Measurements from ENCODE around the gene DCBLD1. TPM values are rescaled to one million over a fixed set of nuclear protein-coding genes. Genes with fewer than 3 reads are reported as not detected.

DCBLD1 gene
- total and polyA plus RNA-seq, 9 of the 15 experiments (the other 6 are each of a cell fraction or from before 2014, with no cell fraction given), result 0.80 to 8.5 (median 6.8) TPM

- no peak for TF ChIP-seq MITF (IDR thresholded peaks at IDR 0.05)
- TF ChIP-seq DDX20 (tag; IDR thresholded peaks at IDR 0.05; ENCODE audit: low read depth), result no peak
- no peak for TF ChIP-seq PML (IDR thresholded peaks at IDR 0.05; ENCODE audit: low read length)
These were observed 34.5 kb upstream of the DCBLD1 start (continued) for GRCh38 chr6:117448011-117448410.

- FAIRE-seq (no peak), DNase-seq (ENCODE audit: extremely low read depth in 1 of 4, low spot score in 3 of 4) (no peak), ATAC-seq (no peak)
- WGBS (ENCODE audit: insufficient coverage, low coverage, missing lambda C conversion rate), result 0% methylated on average over 6 of the region's 6 CpGs
- no TSS peak for BruUV-seq (replicated peaks)
- Histone ChIP-seq H3K27ac (ENCODE audit: extremely low read depth, low read depth, low read length) (no peak overlapping the region), H3K4me2 (ENCODE audit: insufficient read depth, low read length) (no peak overlapping the region), H4K20me1 (replicated peaks; ENCODE audit: control insufficient read depth, insufficient read depth, low read length) (no peaks in the 10 kb centered on the region), H3K4me1 (replicated peaks in 1 of 2; ENCODE audit: control insufficient read depth in 2 of 2, insufficient read depth in 2 of 2, low read length in 2 of 2) (no peaks in the 10 kb centered on the region), H3K79me2 (ENCODE audit: control insufficient read depth, insufficient read depth, low read length) (no peaks in the 10 kb centered on the region), H3K27me3 (ENCODE audit: control insufficient read depth in 2 of 2, insufficient read depth in 2 of 2, low read length in 2 of 2) (peaks cover 5 to 15% of the 10 kb centered on the region in 2 experiments; a peak in 3 of 5 replicates), H3K4me3 (no peak overlapping the region), H2AFZ (ENCODE audit: low read depth, low read length) (no peak overlapping the region), H3K9ac (ENCODE audit: insufficient read depth in 1 of 2, low read depth in 2 of 2, low read length in 2 of 2) (no peak overlapping the region), H3K9me3 (replicated peaks; ENCODE audit: control insufficient read depth, insufficient read depth, low read depth, low read length) (no peaks in the 10 kb centered on the region), H3K9me1 (ENCODE audit: control insufficient read depth, insufficient read depth, low read length) (peaks cover 2% of the 10 kb centered on the region), H3K36me3 (ENCODE audit: control insufficient read depth, insufficient read depth, low read length) (no peaks in the 10 kb centered on the region)
- ChIA-PET POLR2A (no interaction called here), CTCF (ENCODE audit: low intra/inter-chr PET ratio) (interaction anchor here (1.1 to 1.5 kb wide), 2 partner anchors 107 to 157 kb away, joined by 3 to 8 read pairs; no protein-coding TSS in a partner anchor)
- intact Hi-C loops (cut with micrococcal nuclease) (loop anchor here (2.0 to 10.0 kb wide), 3 partner anchors 102 to 474 kb away; no protein-coding TSS in a partner anchor), in situ Hi-C loops (cut with MboI) (no loop called here)
- no peak for TF ChIP-seq TRIM25 (IDR thresholded peaks at IDR 0.05; ENCODE audit: borderline replicate concordance)
- no peak for TF ChIP-seq GTF3C2 (IDR thresholded peaks at IDR 0.05; ENCODE audit: borderline replicate concordance, extremely low read depth, insufficient read length)
- TF ChIP-seq CEBPB (tag; IDR thresholded peaks at IDR 0.05), result no peak
- TF ChIP-seq ZNF644 (tag; IDR thresholded peaks at IDR 0.05; ENCODE audit: low read depth), result no peak
- TF ChIP-seq SOX6 (IDR thresholded peaks at IDR 0.05), result no peak
- TF ChIP-seq ZNF436 (CRISPR knock-in tag; IDR thresholded peaks at IDR 0.05), result no peak
- TF ChIP-seq ILK (tag; IDR thresholded peaks at IDR 0.05; ENCODE audit: borderline replicate concordance, low read depth), result no peak
- no peak for TF ChIP-seq LEF1 (IDR thresholded peaks at IDR 0.05)
- no peak for TF ChIP-seq HCFC1 (IDR thresholded peaks at IDR 0.05; ENCODE audit: low read depth, low read length)
- TF ChIP-seq CBX1 (IDR thresholded peaks at IDR 0.05; ENCODE audit: low read depth), result no peak
- TF ChIP-seq ARNT (IDR thresholded peaks at IDR 0.05), result no peak
- no peak for TF ChIP-seq DMBX1 (CRISPR knock-in tag; IDR thresholded peaks at IDR 0.05; ENCODE audit: borderline replicate concordance)
- TF ChIP-seq HDAC2 (IDR thresholded peaks at IDR 0.05), result no peak
These were observed 33.6 kb upstream of the DCBLD1 start for GRCh38 chr6:117448732-117449485.
